Motor neuron (in vitro differentiated cells): ENCODE measurements around the gene PPFIA3. TPM values are rescaled to one million over a fixed set of nuclear protein-coding genes. Genes with fewer than 3 reads are reported as not detected.
A peak's percentile ranks its signal among the peaks of the same experiment; 100 is the strongest.
"Not testable (repeated sequence)": the region's sequence is repeated elsewhere in the genome, so short reads cannot be mapped to it uniquely, and the experiment has no call there.

Experiments
- ATAC-seq, 8 experiments: fragments of 200-7000 bp; cut with Tn5 transposase; replicated peaks in 6 of 8; 2 replicates each; pipeline ENCODE4 v1.8.0; 2021; ENCODE audit warnings: mild to moderate bottlenecking in 8 of 8, moderate library complexity in 8 of 8
- H3K27ac ChIP-seq, 2 donors: fragments of 250-450 bp; sonication (Bioruptor Pico); 2 replicates each; pipeline ENCODE4 v1.9.0; 2021; ENCODE audit warnings: antibody characterized with exemption in 2 of 2, mild to moderate bottlenecking in 2 of 2, moderate library complexity in 1 of 2
- H3K4me1 ChIP-seq, 2 donors: fragments of 250-450 bp; sonication (Bioruptor Pico); replicated peaks in 1 of 2; 2 replicates each; pipeline ENCODE4 v1.6.1; 2021; ENCODE audit warnings: antibody characterized with exemption in 2 of 2, mild to moderate bottlenecking in 2 of 2, moderate library complexity in 1 of 2
- H3K4me3 ChIP-seq, 5 donors: fragments of 250-450 bp; sonication (Bioruptor Pico); 2 replicates each; pipeline ENCODE4 v1.9.0; 2021; ENCODE audit warnings: antibody characterized with exemption in 5 of 5, mild to moderate bottlenecking in 5 of 5, moderate library complexity in 4 of 5
- WGBS, 10 experiments: fragments of 450-650 bp; shearing (Covaris generic); methylation state at CpG; one replicate each; pipeline ENCODE4 v1.0.0; 2022; 5-methylcytosine and 5-hydroxymethylcytosine counted together
- in situ Hi-C, 9 experiments: fragments of 400-800 bp; cut with MboI; loops; one replicate each; pipeline ENCODE4 v1.15.0; 2021; ENCODE audit warnings: low sequenced_read_pairs in 9 of 9, low pct_unique_long_range_greater_than_20kb in 2 of 9; ENCODE audit not compliant: unreplicated experiment in 9 of 9
- total RNA-seq, 8 experiments: library from RNA; unstranded; fragments of 300-600 nt; gene quantifications; 2 replicates each; pipeline versions ENCODE4 v1.2.3 to v1.2.4, GENCODE V29; 2022

The PPFIA3 gene
- total RNA-seq, 8 experiments from 2014 or later, result 4.7 to 52.5 (median 23.5) TPM

- peaks cover 0 to 3% of the 10 kb centered on the region in 2 donors for H3K4me1 ChIP-seq
- in situ Hi-C loops, result no loop called here
- peak in 6 of 8 experiments; percentile 5 to 77 (median 58) for ATAC-seq
- H3K27ac ChIP-seq, result no peak overlapping the region
- H3K4me3 ChIP-seq, result no peak overlapping the region
- WGBS, 10 experiments, result 20 to 96% (median 88%) methylated on average over 1 to 11 of the region's 42 CpGs; no CpG with 5 or more reads in 4 of the 10 experiments
Observed at GRCh38 chr19:49133621-49134454, 14.5 kb downstream of the PPFIA3 start.

DNA sequence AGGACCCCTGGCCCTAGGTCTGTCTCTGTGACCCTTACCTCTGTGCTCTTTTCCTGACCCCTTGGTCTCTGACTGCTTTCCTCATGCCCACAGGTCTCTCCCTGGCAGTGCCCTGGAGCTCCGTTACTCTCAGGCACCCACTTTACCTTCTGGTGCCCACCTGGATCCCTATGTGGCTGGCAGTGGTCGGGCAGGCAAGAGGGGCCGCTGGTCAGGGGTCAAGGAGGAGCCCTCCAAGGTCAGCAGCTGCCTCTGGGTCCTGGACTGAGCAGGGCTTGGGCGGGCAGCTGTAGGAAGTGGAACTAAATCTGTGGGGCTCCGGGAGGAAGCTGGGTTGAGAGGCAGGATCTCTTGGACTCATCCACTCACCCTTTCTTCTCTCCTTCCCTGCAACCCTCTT lies 16.3 kb downstream of the PPFIA3 start:
- Histone ChIP-seq H3K27ac (no peak overlapping the region), H3K4me1 (no peaks in the 10 kb centered on the region), H3K4me3 (no peak overlapping the region)
- ATAC-seq, result no peak
- WGBS, 10 experiments, result 60 to 100% (median 88%) methylated on average over 1 to 3 of the region's 5 CpGs; no CpG with 5 or more reads in 4 of the 10 experiments
- in situ Hi-C loops, result no loop called here

DNA sequence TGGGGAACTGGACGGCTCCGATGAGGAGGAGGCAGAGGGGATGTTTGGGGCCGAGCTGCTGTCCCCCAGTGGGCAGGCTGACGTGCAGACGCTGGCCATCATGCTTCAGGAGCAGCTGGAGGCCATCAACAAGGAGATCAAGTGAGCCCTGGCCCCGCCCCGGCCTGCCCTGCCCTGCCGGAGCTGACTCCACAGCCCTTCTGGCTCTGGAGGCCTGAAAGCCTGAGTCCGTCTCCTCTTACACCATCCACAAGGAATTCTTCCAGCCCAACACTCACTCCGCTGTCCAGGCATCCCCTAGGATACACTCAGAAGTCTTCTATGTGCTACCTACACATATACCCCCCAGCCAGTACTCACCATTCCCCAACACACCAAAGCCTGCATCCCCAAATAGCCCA lies 17.4 kb downstream of the PPFIA3 start:
- in situ Hi-C loops, result no loop called here
- Histone ChIP-seq H3K4me1 (no peaks in the 10 kb centered on the region), H3K4me3 (no peak overlapping the region), H3K27ac (no peak overlapping the region)
- 75 to 100% (median 88%) methylated on average over 1 to 4 of the region's 10 CpGs; no CpG with 5 or more reads in 6 of the 10 experiments for WGBS, 10 experiments
- ATAC-seq, result peak in 2 of 8 experiments; percentile 3 to 25

DNA sequence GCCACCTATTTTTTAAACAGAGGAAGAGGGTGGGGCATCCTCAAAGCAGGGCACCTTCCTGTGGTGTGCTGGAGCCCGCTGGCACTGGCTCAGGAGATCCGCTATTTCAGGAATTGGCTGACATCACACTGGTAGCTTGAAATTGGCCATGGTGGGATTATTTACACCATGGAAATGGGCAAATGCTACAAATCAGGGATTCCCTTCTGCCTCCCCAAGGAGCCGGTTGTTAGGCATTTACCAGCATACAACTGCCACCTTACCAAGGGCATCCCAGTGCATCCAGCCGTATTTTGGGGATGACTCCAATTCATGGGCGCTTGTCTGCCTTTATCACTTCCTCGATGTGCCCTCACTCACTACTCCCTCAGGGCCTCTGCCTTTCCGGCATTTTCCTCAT lies 21.6 kb downstream of the PPFIA3 start:
- in situ Hi-C loops, result no loop called here
- ATAC-seq, result no peak
- H3K4me1 ChIP-seq, result peaks cover 7 to 13% of the 10 kb centered on the region in 2 donors
- no peak overlapping the region for H3K4me3 ChIP-seq
- H3K27ac ChIP-seq, result no peak overlapping the region
- 80 to 100% (median 86%) methylated on average over 2 to 4 of the region's 7 CpGs; no CpG with 5 or more reads in 5 of the 10 experiments for WGBS, 10 experiments

DNA sequence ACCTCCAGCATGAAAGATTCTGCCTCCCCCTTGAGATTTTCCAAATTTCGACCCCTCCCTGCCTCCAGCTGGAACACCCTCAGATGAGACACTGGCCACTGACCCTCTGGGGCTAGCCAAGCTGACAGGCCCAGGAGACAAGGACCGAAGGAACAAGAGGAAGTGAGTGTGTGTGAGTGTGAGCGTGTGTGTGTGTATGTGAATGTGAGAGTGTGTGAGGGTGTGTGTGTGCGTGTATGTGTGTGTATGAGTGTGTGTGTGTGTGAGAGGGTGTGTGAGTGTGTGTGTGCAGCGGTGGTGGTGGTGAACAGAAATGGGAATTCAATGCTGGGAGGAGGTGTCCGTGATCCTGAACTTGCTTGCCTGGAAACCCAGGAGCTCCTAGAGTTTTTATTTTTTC lies 22.0 kb downstream of the PPFIA3 start:
- no peak overlapping the region for H3K4me3 ChIP-seq
- ATAC-seq, result no peak
- peaks cover 7 to 13% of the 10 kb centered on the region in 2 donors for H3K4me1 ChIP-seq
- in situ Hi-C loops, result no loop called here
- no peak overlapping the region for H3K27ac ChIP-seq
- WGBS, 10 experiments, result 58 to 96% (median 85%) methylated on average over 2 to 6 of the region's 6 CpGs; no CpG with 5 or more reads in 2 of the 10 experiments

- Histone ChIP-seq H3K27ac (peak overlapping the region in 1 of 2 donors; percentile 68), H3K4me1 (peaks cover 7 to 13% of the 10 kb centered on the region in 2 donors), H3K4me3 (peak overlapping the region; percentile 31 to 64 (median 40))
- ATAC-seq, result peak; percentile 86 to 98 (median 91)
- in situ Hi-C loops, result no loop called here
- WGBS, 10 experiments, result 0 to 71% (median 17%) methylated on average over 1 to 10 of the region's 21 CpGs; no CpG with 5 or more reads in 3 of the 10 experiments
Observed at GRCh38 chr19:49142866-49143335, 23.6 kb downstream of the PPFIA3 start.

DNA sequence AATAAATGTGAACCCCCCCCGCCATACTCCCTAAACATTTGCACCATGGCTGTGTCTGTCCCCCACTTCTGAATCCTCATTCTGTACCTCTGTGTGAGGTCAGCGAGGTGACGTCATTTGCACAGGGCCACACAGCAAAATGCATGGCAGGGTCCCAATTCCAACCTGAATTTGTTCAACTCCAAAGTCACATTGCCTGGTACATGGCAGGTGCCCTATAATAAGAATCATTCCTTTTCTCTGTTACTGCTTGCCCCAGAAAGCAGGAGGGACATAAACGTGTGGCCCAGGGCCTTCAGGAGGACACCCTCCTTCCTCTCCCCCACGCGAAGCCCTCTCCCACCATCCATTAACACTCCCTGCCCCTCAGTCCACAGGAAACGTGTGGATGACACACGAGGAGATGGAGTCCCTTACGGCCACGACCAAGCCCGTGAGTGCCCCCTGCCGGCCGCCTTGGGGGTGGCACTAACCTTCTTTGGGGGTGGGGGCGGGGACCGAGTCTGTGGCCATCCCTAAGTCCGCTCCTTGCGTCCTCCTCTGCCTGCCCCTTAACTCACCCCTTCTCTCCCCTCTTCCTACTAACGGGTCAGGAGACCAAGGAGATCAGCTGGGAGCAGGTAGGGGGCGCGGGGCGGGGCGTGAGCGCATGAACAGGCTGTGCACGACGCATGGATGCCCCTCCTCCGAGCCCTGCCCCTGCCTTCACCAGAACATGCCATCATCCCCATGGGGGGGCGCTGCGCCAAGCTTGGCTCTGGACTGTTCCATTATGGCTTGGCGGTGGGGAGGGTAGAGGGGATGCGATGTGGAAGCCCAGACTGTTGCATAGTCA lies 26.4 kb downstream of the PPFIA3 start:
- 0 to 100% (median 75%) methylated on average over 1 to 4 of the region's 30 CpGs; no CpG with 5 or more reads in 3 of the 10 experiments for WGBS, 10 experiments
- in situ Hi-C loops, result no loop called here
- peak overlapping the region in 2 of 5 donors; percentile 3 to 20 for H3K4me3 ChIP-seq
- peak; percentile 3 to 32 (median 22) for ATAC-seq
- no peak overlapping the region for H3K27ac ChIP-seq
- peaks cover 10 to 18% of the 10 kb centered on the region in 2 donors for H3K4me1 ChIP-seq

GRCh38 chr19:49146408-49146770 lies 27.0 kb downstream of the PPFIA3 start:
- peak overlapping the region in 2 of 5 donors; percentile 3 to 20 for H3K4me3 ChIP-seq
- peak in 4 of 8 experiments; percentile 0 to 1 (median 0) for ATAC-seq
- 0 to 40% (median 13%) methylated on average over 1 to 4 of the region's 7 CpGs; no CpG with 5 or more reads in 6 of the 10 experiments for WGBS, 10 experiments
- in situ Hi-C loops, H3K27ac ChIP-seq: not testable (repeated sequence)
- H3K4me1 ChIP-seq, result peaks cover 14 to 23% of the 10 kb centered on the region in 2 donors

GRCh38 chr19:49148044-49148682 lies 28.8 kb downstream of the PPFIA3 start:
- no peak for ATAC-seq
- peaks cover 11 to 18% of the 10 kb centered on the region in 2 donors for H3K4me1 ChIP-seq
- 20 to 100% (median 87%) methylated on average over 1 to 7 of the region's 11 CpGs; no CpG with 5 or more reads in 3 of the 10 experiments for WGBS, 10 experiments
- in situ Hi-C loops, result no loop called here
- H3K4me3 ChIP-seq, result peak overlapping the region in 1 of 5 donors; percentile 67
- H3K27ac ChIP-seq, result peak overlapping the region in 1 of 2 donors; percentile 72

DNA sequence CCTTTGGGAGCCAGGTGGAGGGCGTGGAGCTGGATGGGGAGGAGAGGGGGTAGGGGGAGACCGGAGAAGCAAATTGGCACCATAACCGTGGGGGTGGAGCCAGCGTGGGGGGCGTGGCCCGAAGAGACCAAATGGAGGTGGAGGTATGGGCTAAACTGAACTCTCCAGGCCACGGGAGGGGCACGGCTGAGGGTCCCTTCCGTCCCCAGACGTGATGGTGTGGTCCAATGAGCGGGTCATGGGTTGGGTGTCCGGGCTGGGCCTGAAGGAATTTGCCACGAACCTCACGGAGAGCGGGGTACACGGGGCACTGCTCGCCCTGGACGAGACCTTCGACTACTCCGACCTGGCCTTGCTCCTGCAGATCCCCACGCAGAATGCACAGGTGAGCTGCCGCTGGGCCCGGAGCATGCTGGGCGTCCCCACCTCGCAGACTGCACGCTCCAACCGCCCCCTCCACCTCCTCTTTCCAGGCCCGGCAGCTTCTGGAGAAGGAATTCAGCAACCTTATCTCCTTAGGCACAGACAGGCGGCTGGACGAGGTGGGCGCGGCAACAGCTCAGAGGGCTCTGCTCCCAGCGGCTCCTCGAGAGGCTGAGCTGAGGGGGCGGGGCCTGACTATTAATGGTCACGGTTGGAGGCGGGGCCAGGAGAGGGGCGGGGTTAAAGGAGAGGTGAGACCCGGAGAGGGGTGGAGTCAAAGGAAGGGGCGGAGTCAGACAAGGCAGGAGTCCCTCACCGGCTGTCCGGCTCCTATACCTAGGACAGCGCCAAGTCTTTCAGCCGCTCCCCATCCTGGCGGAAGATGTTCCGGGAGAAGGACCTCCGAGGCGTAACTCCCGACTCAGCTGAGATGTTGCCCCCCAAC lies 29.7 kb downstream of the PPFIA3 start:
- peak overlapping the region; percentile 84 to 85 for H3K27ac ChIP-seq
- WGBS, 10 experiments, result 0 to 20% (median 0%) methylated on average over 1 to 12 of the region's 49 CpGs; no CpG with 5 or more reads in 5 of the 10 experiments
- ATAC-seq, result peak; percentile 43 to 69 (median 48)
- in situ Hi-C loops, result no loop called here
- H3K4me3 ChIP-seq, result peak overlapping the region; percentile 50 to 67 (median 63)
- H3K4me1 ChIP-seq, result peaks cover 11 to 17% of the 10 kb centered on the region in 2 donors

GRCh38 chr19:49149652-49150105 lies 30.3 kb downstream of the PPFIA3 start:
- Histone ChIP-seq H3K4me1 (peaks cover 13 to 22% of the 10 kb centered on the region in 2 donors), H3K4me3 (peak overlapping the region; percentile 50 to 67 (median 63)), H3K27ac (peak overlapping the region; percentile 84 to 85)
- ATAC-seq, result peak; percentile 12 to 63 (median 28)
- WGBS, 10 experiments, result no CpG with 5 or more reads among the region's 23 CpGs
- in situ Hi-C loops, result no loop called here
